Neural crest cell (in vitro differentiated cells): ENCODE results near the gene PIK3C2G. TPM values are rescaled to one million over a fixed set of nuclear protein-coding genes. Genes with fewer than 3 reads are reported as not detected.

Source experiments
- DNase-seq: peaks from one replicate; pipeline ENCODE4 v3.0.0; 2021; ENCODE audit warnings: low read depth, mixed read lengths, low spot score
- H3K27ac Mint-ChIP-seq: one replicate; pipeline ENCODE4 v1.8.0; 2021; ENCODE audit warnings: mild to moderate bottlenecking, mixed read lengths; ENCODE audit not compliant: unreplicated experiment
- H3K27me3 Mint-ChIP-seq: 2 replicates; pipeline ENCODE4 v1.8.0; 2021; ENCODE audit warnings: low read depth, mild to moderate bottlenecking, mixed read lengths
- H3K36me3 Mint-ChIP-seq: 2 replicates; pipeline ENCODE4 v1.8.0; 2021; ENCODE audit warnings: low read depth, mild to moderate bottlenecking, mixed read lengths
- H3K4me1 Mint-ChIP-seq: 2 replicates; pipeline ENCODE4 v1.8.0; 2021; ENCODE audit warnings: mixed read lengths
- H3K4me3 Mint-ChIP-seq: one replicate; pipeline ENCODE4 v1.8.0; 2021; ENCODE audit warnings: mild to moderate bottlenecking, mixed read lengths
- H3K9me3 Mint-ChIP-seq: 2 replicates; pipeline ENCODE4 v1.8.0; 2021; ENCODE audit warnings: mixed read lengths
- total RNA-seq: library from RNA; stranded (reverse); gene quantifications from 2 replicates; pipeline ENCODE4 v1.2.1, GENCODE V29; 2021
- TF ChIP-seq, protein P1 (sequence below): fragments of 200-600 bp; sonication (generic); conservative IDR thresholded peaks from 2 replicates; pipeline ENCODE4 v1.5.0; 2021; ENCODE audit warnings: antibody characterized with exemption, mild to moderate bottlenecking

PIK3C2G gene
- total RNA-seq, 1 donor from 2014 or later = not detected

DNA sequence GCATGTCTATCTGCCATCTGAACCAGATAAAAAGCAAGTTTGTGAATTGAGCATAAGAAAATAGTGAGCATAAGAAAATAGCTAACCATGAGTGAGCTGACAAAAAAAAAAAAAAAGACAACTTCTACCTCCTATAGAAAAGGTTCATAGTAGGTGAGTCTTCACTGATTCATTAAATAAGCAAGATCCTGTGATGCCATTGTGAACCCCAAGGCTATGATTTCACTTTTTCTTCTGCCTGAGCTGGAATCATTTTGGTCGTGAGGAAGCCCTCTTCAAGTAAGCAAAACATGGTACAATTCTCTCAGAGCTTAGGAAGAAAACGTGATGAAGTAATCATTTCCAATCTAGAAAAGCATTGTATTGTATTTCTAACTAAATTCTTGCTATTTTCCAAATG lies 1.2 kb downstream of the PIK3C2G start:
- H3K9me3 Mint-ChIP-seq = no peaks in the 10 kb centered on the region
- H3K27me3 Mint-ChIP-seq = no peaks in the 10 kb centered on the region
- peaks cover 3% of the 10 kb centered on the region for H3K4me1 Mint-ChIP-seq
- H3K27ac Mint-ChIP-seq = no peak overlapping the region
- no peaks in the 10 kb centered on the region for H3K36me3 Mint-ChIP-seq
- H3K4me3 Mint-ChIP-seq = no peak overlapping the region
- no peak for DNase-seq
- TF ChIP-seq, protein P1, sequence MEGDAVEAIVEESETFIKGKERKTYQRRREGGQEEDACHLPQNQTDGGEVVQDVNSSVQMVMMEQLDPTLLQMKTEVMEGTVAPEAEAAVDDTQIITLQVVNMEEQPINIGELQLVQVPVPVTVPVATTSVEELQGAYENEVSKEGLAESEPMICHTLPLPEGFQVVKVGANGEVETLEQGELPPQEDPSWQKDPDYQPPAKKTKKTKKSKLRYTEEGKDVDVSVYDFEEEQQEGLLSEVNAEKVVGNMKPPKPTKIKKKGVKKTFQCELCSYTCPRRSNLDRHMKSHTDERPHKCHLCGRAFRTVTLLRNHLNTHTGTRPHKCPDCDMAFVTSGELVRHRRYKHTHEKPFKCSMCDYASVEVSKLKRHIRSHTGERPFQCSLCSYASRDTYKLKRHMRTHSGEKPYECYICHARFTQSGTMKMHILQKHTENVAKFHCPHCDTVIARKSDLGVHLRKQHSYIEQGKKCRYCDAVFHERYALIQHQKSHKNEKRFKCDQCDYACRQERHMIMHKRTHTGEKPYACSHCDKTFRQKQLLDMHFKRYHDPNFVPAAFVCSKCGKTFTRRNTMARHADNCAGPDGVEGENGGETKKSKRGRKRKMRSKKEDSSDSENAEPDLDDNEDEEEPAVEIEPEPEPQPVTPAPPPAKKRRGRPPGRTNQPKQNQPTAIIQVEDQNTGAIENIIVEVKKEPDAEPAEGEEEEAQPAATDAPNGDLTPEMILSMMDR = no peak

DNA sequence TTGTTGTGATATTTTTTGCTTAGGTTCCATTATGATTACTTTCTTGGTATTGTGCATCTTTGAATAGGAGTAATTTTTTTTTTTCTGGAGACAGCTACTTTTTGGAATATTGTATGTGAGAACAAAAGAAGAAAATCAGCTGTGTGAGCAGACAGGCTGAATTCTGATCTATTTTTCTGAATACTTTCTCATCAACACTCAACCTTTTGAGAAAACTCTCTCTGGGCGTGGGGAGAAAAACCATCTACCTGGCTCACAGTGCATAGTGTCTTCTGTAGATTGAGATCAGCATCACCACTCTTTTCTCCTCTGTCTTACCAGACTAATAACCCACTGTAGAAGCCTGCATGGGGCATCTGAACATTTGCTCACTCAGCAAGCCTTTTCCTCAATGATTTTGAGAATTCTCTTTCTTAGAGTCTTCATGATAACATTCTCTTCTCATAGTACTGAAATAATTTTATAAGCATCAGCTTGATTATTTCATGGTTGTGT lies 3.3 kb downstream of the PIK3C2G start:
- peaks cover 3% of the 10 kb centered on the region for H3K4me1 Mint-ChIP-seq
- no peaks in the 10 kb centered on the region for H3K36me3 Mint-ChIP-seq
- no peak for DNase-seq
- H3K27ac Mint-ChIP-seq = no peak overlapping the region
- H3K9me3 Mint-ChIP-seq = no peaks in the 10 kb centered on the region
- no peaks in the 10 kb centered on the region for H3K27me3 Mint-ChIP-seq
- TF ChIP-seq, protein P1 = no peak
- H3K4me3 Mint-ChIP-seq = no peak overlapping the region

DNA sequence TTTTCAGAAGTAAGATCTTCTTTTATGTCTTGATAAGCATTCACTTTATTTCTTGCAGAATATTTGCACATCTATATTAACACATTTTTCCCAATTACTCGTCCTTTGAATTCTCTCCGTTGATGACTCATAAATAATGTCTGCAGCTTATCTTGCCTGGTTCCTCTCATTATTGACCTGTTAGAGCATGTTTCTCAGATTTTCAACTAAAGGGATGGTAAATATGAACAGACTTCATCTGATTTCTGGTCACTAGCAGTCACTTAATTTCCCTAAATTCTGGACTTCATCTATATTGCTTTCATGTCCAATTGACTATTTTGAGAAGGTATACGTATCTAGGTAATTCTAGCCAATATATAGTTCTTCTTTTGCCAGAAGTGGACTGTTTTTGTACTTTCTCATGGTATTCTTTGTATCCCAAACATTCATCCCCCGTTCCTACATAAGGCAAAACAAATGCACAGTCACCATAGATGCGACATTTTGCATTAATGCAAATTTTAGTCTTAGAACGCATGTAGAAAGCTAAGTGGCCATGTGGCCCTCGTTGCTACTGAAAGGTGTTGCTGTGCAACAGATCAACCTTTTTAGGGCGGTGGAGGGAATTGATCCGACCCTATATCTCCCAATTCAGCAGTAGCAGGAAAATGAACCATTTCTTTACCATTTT lies 6.2 kb downstream of the PIK3C2G start:
- DNase-seq = no peak
- no peak overlapping the region for H3K4me3 Mint-ChIP-seq
- H3K36me3 Mint-ChIP-seq = no peaks in the 10 kb centered on the region
- TF ChIP-seq, protein P1 = no peak
- H3K4me1 Mint-ChIP-seq = peaks cover 5% of the 10 kb centered on the region
- H3K9me3 Mint-ChIP-seq = no peaks in the 10 kb centered on the region
- no peaks in the 10 kb centered on the region for H3K27me3 Mint-ChIP-seq
- H3K27ac Mint-ChIP-seq = no peak overlapping the region

DNA sequence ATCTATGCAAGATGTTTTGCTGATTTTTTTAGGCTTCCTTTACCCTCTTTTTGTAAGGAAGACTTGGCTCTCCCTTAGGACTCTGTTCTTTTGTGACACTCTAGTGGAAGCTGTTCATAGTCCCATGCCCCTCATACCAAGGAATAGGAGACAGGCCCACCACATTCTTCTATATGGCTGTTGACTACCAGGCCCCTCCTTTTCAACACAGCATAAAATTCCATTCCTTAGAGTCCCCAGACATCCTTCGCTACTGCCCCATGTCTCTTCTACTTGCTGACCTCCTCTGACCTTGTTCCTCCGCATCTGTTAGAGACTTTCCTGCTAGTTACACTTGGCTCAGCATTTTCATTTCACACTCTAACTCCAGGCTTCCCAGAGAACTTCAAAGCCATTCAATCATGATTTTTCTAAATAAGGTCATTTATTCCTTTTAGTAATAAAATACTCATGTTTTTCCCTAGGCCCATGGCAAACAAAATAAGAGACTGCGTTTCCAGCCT lies 9.7 kb downstream of the PIK3C2G start:
- no peak overlapping the region for H3K4me3 Mint-ChIP-seq
- H3K4me1 Mint-ChIP-seq = peaks cover 10% of the 10 kb centered on the region
- TF ChIP-seq, protein P1 = no peak
- no peak overlapping the region for H3K27ac Mint-ChIP-seq
- no peak for DNase-seq
- peaks cover 2% of the 10 kb centered on the region for H3K36me3 Mint-ChIP-seq
- H3K9me3 Mint-ChIP-seq = peaks cover 4% of the 10 kb centered on the region
- H3K27me3 Mint-ChIP-seq = no peaks in the 10 kb centered on the region

DNA sequence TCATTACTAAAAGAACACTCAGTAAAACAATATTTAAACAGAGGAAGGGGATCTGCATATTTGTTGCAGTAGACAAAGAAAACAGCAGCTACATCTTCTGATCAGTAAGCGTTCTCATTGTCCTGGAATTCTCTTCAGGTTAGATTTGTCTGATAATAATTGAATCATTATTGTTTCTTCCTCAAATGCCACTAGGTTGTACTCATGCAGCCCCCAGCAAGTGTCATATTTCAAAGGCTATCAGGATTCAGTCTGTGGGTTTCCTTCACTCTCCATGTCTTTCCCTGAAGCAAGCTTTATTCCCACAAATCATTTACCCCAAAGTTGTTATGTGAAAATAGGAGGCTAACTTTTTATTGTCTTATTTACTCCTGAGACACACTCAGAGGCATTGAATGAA lies 14.7 kb downstream of the PIK3C2G start:
- H3K27me3 Mint-ChIP-seq = no peaks in the 10 kb centered on the region
- peaks cover 2% of the 10 kb centered on the region for H3K36me3 Mint-ChIP-seq
- no peak overlapping the region for H3K4me3 Mint-ChIP-seq
- no peak overlapping the region for H3K27ac Mint-ChIP-seq
- TF ChIP-seq, protein P1 = no peak
- no peak for DNase-seq
- peaks cover 11% of the 10 kb centered on the region for H3K4me1 Mint-ChIP-seq
- H3K9me3 Mint-ChIP-seq = peaks cover 6% of the 10 kb centered on the region
